ENCODE measurements around the gene MYO5B.

MYO5B gene

GRCh38 chr18:50199921-50200320 lies 5.0 kb upstream of the MYO5B start:
- Histone ChIP-seq H3K4me3 (ENCODE audit: low read depth, low read length) (no peak overlapping the region), H3K36me3 (replicated peaks) (no peaks in the 10 kb centered on the region), H3K27ac (no peak overlapping the region), H3K27me3 (replicated peaks) (peaks cover 20% of the 10 kb centered on the region)
- in situ Hi-C loops (cut with HindIII; ENCODE audit: low pct_ligation_motif_present, low sequenced_read_pairs), result no loop called here
- no peak for TF ChIP-seq CTCF (IDR thresholded peaks at IDR 0.05; ENCODE audit: low read depth, low read length, missing control alignments)
- no peak for DNase-seq

GRCh38 chr18:50199346-50199855 lies 4.5 kb upstream of the MYO5B start:
- peaks cover 25% of the 10 kb centered on the region for H3K27me3 ChIP-seq (replicated peaks)

GRCh38 chr18:50196261-50196660 lies 1.3 kb upstream of the MYO5B start:
- in situ Hi-C loops (cut with HindIII; ENCODE audit: low pct_ligation_motif_present, low sequenced_read_pairs), result no loop called here
- no peak for TF ChIP-seq CTCF (IDR thresholded peaks at IDR 0.05; ENCODE audit: low read depth, low read length, missing control alignments)
- Histone ChIP-seq H3K27ac (no peak overlapping the region), H3K4me3 (ENCODE audit: low read depth, low read length) (no peak overlapping the region), H3K27me3 (replicated peaks) (peaks cover 51% of the 10 kb centered on the region), H3K36me3 (replicated peaks) (no peaks in the 10 kb centered on the region)
- DNase-seq, result no peak

More at GRCh38 chr18:50199346-50199855, 4.5 kb upstream of the MYO5B start:
- Histone ChIP-seq H3K36me3 (replicated peaks) (no peaks in the 10 kb centered on the region), H3K4me3 (ENCODE audit: low read depth, low read length) (no peak overlapping the region), H3K27ac (no peak overlapping the region)
- DNase-seq, result no peak
- in situ Hi-C loops (cut with HindIII; ENCODE audit: low pct_ligation_motif_present, low sequenced_read_pairs), result no loop called here
- no peak for TF ChIP-seq CTCF (IDR thresholded peaks at IDR 0.05; ENCODE audit: low read depth, low read length, missing control alignments)

- in situ Hi-C loops (cut with HindIII; ENCODE audit: low pct_ligation_motif_present, low sequenced_read_pairs), result no loop called here
- Histone ChIP-seq H3K27ac (no peak overlapping the region), H3K27me3 (replicated peaks) (peaks cover 53% of the 10 kb centered on the region), H3K4me3 (ENCODE audit: low read depth, low read length) (no peak overlapping the region), H3K36me3 (replicated peaks) (no peaks in the 10 kb centered on the region)
- no peak for DNase-seq
- no peak for TF ChIP-seq CTCF (IDR thresholded peaks at IDR 0.05; ENCODE audit: low read depth, low read length, missing control alignments)
Observed at GRCh38 chr18:50195689-50196088, 742 bp upstream of the MYO5B start.

GRCh38 chr18:50193796-50194630 lies 934 bp downstream of the MYO5B start:
- Histone ChIP-seq H3K36me3 (replicated peaks) (no peaks in the 10 kb centered on the region), H3K27me3 (replicated peaks) (peaks cover 53% of the 10 kb centered on the region), H3K27ac (no peak overlapping the region), H3K4me3 (ENCODE audit: low read depth, low read length) (no peak overlapping the region)
- no peak for DNase-seq
- in situ Hi-C loops (cut with HindIII; ENCODE audit: low pct_ligation_motif_present, low sequenced_read_pairs), result no loop called here
- no peak for TF ChIP-seq CTCF (IDR thresholded peaks at IDR 0.05; ENCODE audit: low read depth, low read length, missing control alignments)
